ENCODE results near the gene BCAP29.
A peak's percentile ranks its signal among the peaks of the same experiment; 100 is the strongest.
"Not testable (repeated sequence)": the region's sequence is repeated elsewhere in the genome, so short reads cannot be mapped to it uniquely, and the experiment has no call there.

BCAP29 gene

GRCh38 chr7:107639070-107639469, 59.0 kb downstream of the BCAP29 start:
- not testable (repeated sequence) for H3K27ac ChIP-seq (ENCODE audit: low read depth, low read length); H3K9ac ChIP-seq (ENCODE audit: low read length in 5 of 5); H3K4me1 ChIP-seq (ENCODE audit: control insufficient read depth in 5 of 5, insufficient read depth in 5 of 5, low read length in 5 of 5); H3K4me3 ChIP-seq (ENCODE audit: low read depth in 1 of 5, low read length in 5 of 5); H3K27me3 ChIP-seq (ENCODE audit: control insufficient read depth in 5 of 5, insufficient read depth in 4 of 5, low read length in 5 of 5); H3K9me3 ChIP-seq (ENCODE audit: control insufficient read depth in 5 of 5, low read length in 5 of 5); H3K36me3 ChIP-seq (ENCODE audit: control insufficient read depth in 5 of 5, insufficient read depth in 5 of 5, low read length in 5 of 5)

- no peak overlapping the region for H3K9ac ChIP-seq (ENCODE audit: low read length in 5 of 5)
- no peaks in the 10 kb centered on the region for H3K9me3 ChIP-seq (ENCODE audit: control insufficient read depth in 5 of 5, low read length in 5 of 5)
- H3K27me3 ChIP-seq (ENCODE audit: control insufficient read depth in 5 of 5, insufficient read depth in 4 of 5, low read length in 5 of 5): no peaks in the 10 kb centered on the region
- H3K27ac ChIP-seq (ENCODE audit: low read depth, low read length): no peak overlapping the region
- H3K4me1 ChIP-seq (ENCODE audit: control insufficient read depth in 5 of 5, insufficient read depth in 5 of 5, low read length in 5 of 5): peaks cover 0 to 9% (median 4%) of the 10 kb centered on the region in 5 donors
- no peaks in the 10 kb centered on the region for H3K36me3 ChIP-seq (ENCODE audit: control insufficient read depth in 5 of 5, insufficient read depth in 5 of 5, low read length in 5 of 5)
- H3K4me3 ChIP-seq (ENCODE audit: low read depth in 1 of 5, low read length in 5 of 5): no peak overlapping the region
These were observed 61.6 kb downstream of the BCAP29 start for GRCh38 chr7:107641676-107642075.

- Histone ChIP-seq H3K27me3 (ENCODE audit: control insufficient read depth in 5 of 5, insufficient read depth in 4 of 5, low read length in 5 of 5) (no peaks in the 10 kb centered on the region), H3K27ac (ENCODE audit: low read depth, low read length) (no peak overlapping the region), H3K4me3 (ENCODE audit: low read depth in 1 of 5, low read length in 5 of 5) (no peak overlapping the region)
These were observed 62.5 kb downstream of the BCAP29 start for GRCh38 chr7:107642501-107642900.

GRCh38 chr7:107643407-107643806, 63.4 kb downstream of the BCAP29 start:
- no peaks in the 10 kb centered on the region for H3K36me3 ChIP-seq (ENCODE audit: control insufficient read depth in 5 of 5, insufficient read depth in 5 of 5, low read length in 5 of 5)
- H3K9me3 ChIP-seq (ENCODE audit: control insufficient read depth in 5 of 5, low read length in 5 of 5): no peaks in the 10 kb centered on the region
- no peak overlapping the region for H3K27ac ChIP-seq (ENCODE audit: low read depth, low read length)
- H3K4me1 ChIP-seq (ENCODE audit: control insufficient read depth in 5 of 5, insufficient read depth in 5 of 5, low read length in 5 of 5): peaks cover 0 to 9% (median 4%) of the 10 kb centered on the region in 5 donors
- H3K4me3 ChIP-seq (ENCODE audit: low read depth in 1 of 5, low read length in 5 of 5): no peak overlapping the region
- H3K27me3 ChIP-seq (ENCODE audit: control insufficient read depth in 5 of 5, insufficient read depth in 4 of 5, low read length in 5 of 5): no peaks in the 10 kb centered on the region
- H3K9ac ChIP-seq (ENCODE audit: low read length in 5 of 5): no peak overlapping the region

More at GRCh38 chr7:107642501-107642900, 62.5 kb downstream of the BCAP29 start:
- Histone ChIP-seq H3K4me1 (ENCODE audit: control insufficient read depth in 5 of 5, insufficient read depth in 5 of 5, low read length in 5 of 5) (peaks cover 0 to 9% (median 4%) of the 10 kb centered on the region in 5 donors), H3K9ac (ENCODE audit: low read length in 5 of 5) (no peak overlapping the region), H3K9me3 (ENCODE audit: control insufficient read depth in 5 of 5, low read length in 5 of 5) (no peaks in the 10 kb centered on the region), H3K36me3 (ENCODE audit: control insufficient read depth in 5 of 5, insufficient read depth in 5 of 5, low read length in 5 of 5) (no peaks in the 10 kb centered on the region)

- H3K27me3 ChIP-seq (ENCODE audit: control insufficient read depth in 5 of 5, insufficient read depth in 4 of 5, low read length in 5 of 5): no peaks in the 10 kb centered on the region
- H3K27ac ChIP-seq (ENCODE audit: low read depth, low read length): no peak overlapping the region
These were observed 63.9 kb downstream of the BCAP29 start for GRCh38 chr7:107643938-107644308.

GRCh38 chr7:107644309-107644974, 64.4 kb downstream of the BCAP29 start:
- Histone ChIP-seq H3K4me1 (ENCODE audit: control insufficient read depth in 5 of 5, insufficient read depth in 5 of 5, low read length in 5 of 5) (peaks cover 0 to 9% (median 4%) of the 10 kb centered on the region in 5 donors), H3K36me3 (ENCODE audit: control insufficient read depth in 5 of 5, insufficient read depth in 5 of 5, low read length in 5 of 5) (no peaks in the 10 kb centered on the region), H3K27me3 (ENCODE audit: control insufficient read depth in 5 of 5, insufficient read depth in 4 of 5, low read length in 5 of 5) (no peaks in the 10 kb centered on the region), H3K4me3 (ENCODE audit: low read depth in 1 of 5, low read length in 5 of 5) (peak overlapping the region in 2 of 5 donors; percentile 6 to 35), H3K27ac (ENCODE audit: low read depth, low read length) (no peak overlapping the region), H3K9me3 (ENCODE audit: control insufficient read depth in 5 of 5, low read length in 5 of 5) (no peaks in the 10 kb centered on the region), H3K9ac (ENCODE audit: low read length in 5 of 5) (no peak overlapping the region)

More at GRCh38 chr7:107643938-107644308, 63.9 kb downstream of the BCAP29 start:
- H3K4me3 ChIP-seq (ENCODE audit: low read depth in 1 of 5, low read length in 5 of 5): no peak overlapping the region
- H3K4me1 ChIP-seq (ENCODE audit: control insufficient read depth in 5 of 5, insufficient read depth in 5 of 5, low read length in 5 of 5): peaks cover 0 to 9% (median 4%) of the 10 kb centered on the region in 5 donors
- H3K36me3 ChIP-seq (ENCODE audit: control insufficient read depth in 5 of 5, insufficient read depth in 5 of 5, low read length in 5 of 5): no peaks in the 10 kb centered on the region
- no peaks in the 10 kb centered on the region for H3K9me3 ChIP-seq (ENCODE audit: control insufficient read depth in 5 of 5, low read length in 5 of 5)
- no peak overlapping the region for H3K9ac ChIP-seq (ENCODE audit: low read length in 5 of 5)

- no peak overlapping the region for H3K4me3 ChIP-seq (ENCODE audit: low read depth in 1 of 5, low read length in 5 of 5)
- H3K27me3 ChIP-seq (ENCODE audit: control insufficient read depth in 5 of 5, insufficient read depth in 4 of 5, low read length in 5 of 5): peaks cover 0 to 2% (median 0%) of the 10 kb centered on the region in 5 donors
- H3K27ac ChIP-seq (ENCODE audit: low read depth, low read length): no peak overlapping the region
- no peaks in the 10 kb centered on the region for H3K36me3 ChIP-seq (ENCODE audit: control insufficient read depth in 5 of 5, insufficient read depth in 5 of 5, low read length in 5 of 5)
- H3K9ac ChIP-seq (ENCODE audit: low read length in 5 of 5): no peak overlapping the region
- no peaks in the 10 kb centered on the region for H3K9me3 ChIP-seq (ENCODE audit: control insufficient read depth in 5 of 5, low read length in 5 of 5)
- H3K4me1 ChIP-seq (ENCODE audit: control insufficient read depth in 5 of 5, insufficient read depth in 5 of 5, low read length in 5 of 5): no peaks in the 10 kb centered on the region
These were observed 72.6 kb downstream of the BCAP29 start for GRCh38 chr7:107652642-107653041.

- no peak overlapping the region for H3K27ac ChIP-seq (ENCODE audit: low read depth, low read length)
- H3K4me3 ChIP-seq (ENCODE audit: low read depth in 1 of 5, low read length in 5 of 5): no peak overlapping the region
- peaks cover 19 to 30% (median 25%) of the 10 kb centered on the region in 5 donors for H3K27me3 ChIP-seq (ENCODE audit: control insufficient read depth in 5 of 5, insufficient read depth in 4 of 5, low read length in 5 of 5)
- H3K9me3 ChIP-seq (ENCODE audit: control insufficient read depth in 5 of 5, low read length in 5 of 5): no peaks in the 10 kb centered on the region
- no peaks in the 10 kb centered on the region for H3K36me3 ChIP-seq (ENCODE audit: control insufficient read depth in 5 of 5, insufficient read depth in 5 of 5, low read length in 5 of 5)
- H3K4me1 ChIP-seq (ENCODE audit: control insufficient read depth in 5 of 5, insufficient read depth in 5 of 5, low read length in 5 of 5): peaks cover 3 to 18% (median 17%) of the 10 kb centered on the region in 5 donors
- no peak overlapping the region for H3K9ac ChIP-seq (ENCODE audit: low read length in 5 of 5)
These were observed 78.4 kb downstream of the BCAP29 start for GRCh38 chr7:107658467-107658866.

- no peaks in the 10 kb centered on the region for H3K9me3 ChIP-seq (ENCODE audit: control insufficient read depth in 5 of 5, low read length in 5 of 5)
- H3K36me3 ChIP-seq (ENCODE audit: control insufficient read depth in 5 of 5, insufficient read depth in 5 of 5, low read length in 5 of 5): no peaks in the 10 kb centered on the region
- no peak overlapping the region for H3K9ac ChIP-seq (ENCODE audit: low read length in 5 of 5)
- peaks cover 3 to 18% (median 17%) of the 10 kb centered on the region in 5 donors for H3K4me1 ChIP-seq (ENCODE audit: control insufficient read depth in 5 of 5, insufficient read depth in 5 of 5, low read length in 5 of 5)
- H3K27ac ChIP-seq (ENCODE audit: low read depth, low read length): no peak overlapping the region
- H3K27me3 ChIP-seq (ENCODE audit: control insufficient read depth in 5 of 5, insufficient read depth in 4 of 5, low read length in 5 of 5): peaks cover 21 to 28% (median 25%) of the 10 kb centered on the region in 5 donors
- no peak overlapping the region for H3K4me3 ChIP-seq (ENCODE audit: low read depth in 1 of 5, low read length in 5 of 5)
These were observed 79.6 kb downstream of the BCAP29 start for GRCh38 chr7:107659666-107660065.

- Histone ChIP-seq H3K27ac (ENCODE audit: low read depth, low read length) (no peak within 1 kb of the TSS), H3K9ac (ENCODE audit: low read length in 5 of 5) (peak within 1 kb of the TSS in 1 of 5 donors; percentile 11), H3K9me3 (ENCODE audit: control insufficient read depth in 5 of 5, low read length in 5 of 5) (no peaks in the 10 kb centered on the region), H3K36me3 (ENCODE audit: control insufficient read depth in 5 of 5, insufficient read depth in 5 of 5, low read length in 5 of 5) (no peaks in the 10 kb centered on the region), H3K4me1 (ENCODE audit: control insufficient read depth in 5 of 5, insufficient read depth in 5 of 5, low read length in 5 of 5) (peaks cover 3 to 18% (median 17%) of the 10 kb centered on the region in 5 donors), H3K27me3 (ENCODE audit: control insufficient read depth in 5 of 5, insufficient read depth in 4 of 5, low read length in 5 of 5) (peaks cover 21 to 28% (median 25%) of the 10 kb centered on the region in 5 donors), H3K4me3 (ENCODE audit: low read depth in 1 of 5, low read length in 5 of 5) (peak within 1 kb of the TSS in 4 of 5 donors; percentile 67 to 80 (median 75))
These were observed 80.5 kb downstream of the BCAP29 start, which contains the start of gene SLC26A4 for GRCh38 chr7:107660381-107661080. Gene SLC26A4 (plus strand): TSS chr7:107660828. CDS start chr7:107661642, 814 bp downstream.
